ENCODE results near the gene DACH1.

- TF ChIP-seq, protein P1, sequence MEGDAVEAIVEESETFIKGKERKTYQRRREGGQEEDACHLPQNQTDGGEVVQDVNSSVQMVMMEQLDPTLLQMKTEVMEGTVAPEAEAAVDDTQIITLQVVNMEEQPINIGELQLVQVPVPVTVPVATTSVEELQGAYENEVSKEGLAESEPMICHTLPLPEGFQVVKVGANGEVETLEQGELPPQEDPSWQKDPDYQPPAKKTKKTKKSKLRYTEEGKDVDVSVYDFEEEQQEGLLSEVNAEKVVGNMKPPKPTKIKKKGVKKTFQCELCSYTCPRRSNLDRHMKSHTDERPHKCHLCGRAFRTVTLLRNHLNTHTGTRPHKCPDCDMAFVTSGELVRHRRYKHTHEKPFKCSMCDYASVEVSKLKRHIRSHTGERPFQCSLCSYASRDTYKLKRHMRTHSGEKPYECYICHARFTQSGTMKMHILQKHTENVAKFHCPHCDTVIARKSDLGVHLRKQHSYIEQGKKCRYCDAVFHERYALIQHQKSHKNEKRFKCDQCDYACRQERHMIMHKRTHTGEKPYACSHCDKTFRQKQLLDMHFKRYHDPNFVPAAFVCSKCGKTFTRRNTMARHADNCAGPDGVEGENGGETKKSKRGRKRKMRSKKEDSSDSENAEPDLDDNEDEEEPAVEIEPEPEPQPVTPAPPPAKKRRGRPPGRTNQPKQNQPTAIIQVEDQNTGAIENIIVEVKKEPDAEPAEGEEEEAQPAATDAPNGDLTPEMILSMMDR (IDR thresholded peaks at IDR 0.05) = no peak
- no peak for TF ChIP-seq POLR2AphosphoS5 (IDR thresholded peaks at IDR 0.05)
- no peak for TF ChIP-seq EP300 (IDR thresholded peaks at IDR 0.05)
- TF ChIP-seq POLR2A (IDR thresholded peaks at IDR 0.05) = no peak
Measured at GRCh38 chr13:71395053-71395452, 472.0 kb downstream of the DACH1 start.

Measured in suprapubic skin (tissue), 4 donors.